Bronchial epithelial cell (primary cell): ENCODE data around the gene GRIK2. TPM values are rescaled to one million over a fixed set of nuclear protein-coding genes. Genes with fewer than 3 reads are reported as not detected.
A peak's percentile ranks its signal among the peaks of the same experiment; 100 is the strongest.

Experiments used
- DNase-seq: peaks from one replicate; pipeline ENCODE4 v3.0.0-alpha.2; 2010; ENCODE audit warnings: low read depth
- FAIRE-seq: peaks from 2 replicates; lab custom pipeline; 2011; peaks lifted over from hg19 to GRCh38; lab: Jason Lieb, UNC
- H3K27me3 ChIP-seq: 2 replicates; pipeline ENCODE4 v1.5.1; 2011; ENCODE audit warnings: low read length; ENCODE audit not compliant: control insufficient read depth, insufficient read depth
- H3K36me3 ChIP-seq: 2 replicates; pipeline ENCODE4 v1.5.1; 2011; ENCODE audit warnings: low read length; ENCODE audit not compliant: control insufficient read depth, insufficient read depth
- H3K4me3 ChIP-seq: 2 replicates; pipeline ENCODE4 v1.5.1; 2011; ENCODE audit warnings: mild to moderate bottlenecking, low read depth, low read length, control low read depth
- CTCF ChIP-seq: IDR thresholded peaks from 2 replicates; pipeline ENCODE4 v1.5.1; 2011; ENCODE audit warnings: mild to moderate bottlenecking, moderate library complexity, low read length, control low read depth, inconsistent platforms; ENCODE audit not compliant: insufficient read depth, severe bottlenecking
- total RNA-seq: library from RNA; depleted of rRNA; stranded (reverse); fragments of >200 nt; gene quantifications from 2 replicates; pipeline ENCODE4 v1.2.1, GENCODE V29; 2014

Gene GRIK2
- total RNA-seq, 1 donor from 2014 or later, result 0.26 TPM

GRCh38 chr6:101558712-101559111 is 165.2 kb downstream of the GRIK2 start:
- no peak for DNase-seq
- Histone ChIP-seq H3K27me3 (no peaks in the 10 kb centered on the region), H3K36me3 (no peaks in the 10 kb centered on the region), H3K4me3 (no peak overlapping the region)
- no peak for TF ChIP-seq CTCF
- no peak for FAIRE-seq

GRCh38 chr6:101572627-101573026 is 179.1 kb downstream of the GRIK2 start:
- H3K4me3 ChIP-seq, result no peak overlapping the region
- DNase-seq, result no peak
- no peaks in the 10 kb centered on the region for H3K36me3 ChIP-seq
- H3K27me3 ChIP-seq, result no peaks in the 10 kb centered on the region
- FAIRE-seq, result no peak
- TF ChIP-seq CTCF, result no peak

GRCh38 chr6:101577091-101577490 is 183.6 kb downstream of the GRIK2 start:
- DNase-seq (no peak), FAIRE-seq (no peak)
- TF ChIP-seq CTCF, result no peak
- Histone ChIP-seq H3K27me3 (no peaks in the 10 kb centered on the region), H3K4me3 (no peak overlapping the region), H3K36me3 (no peaks in the 10 kb centered on the region)

GRCh38 chr6:101578306-101578705 is 184.8 kb downstream of the GRIK2 start:
- no peak for TF ChIP-seq CTCF
- FAIRE-seq (no peak), DNase-seq (no peak)
- Histone ChIP-seq H3K36me3 (no peaks in the 10 kb centered on the region), H3K4me3 (no peak overlapping the region), H3K27me3 (no peaks in the 10 kb centered on the region)

- Histone ChIP-seq H3K36me3 (no peaks in the 10 kb centered on the region), H3K4me3 (no peak overlapping the region), H3K27me3 (no peaks in the 10 kb centered on the region)
- DNase-seq, result no peak
- no peak for FAIRE-seq
- TF ChIP-seq CTCF, result no peak
Observed at GRCh38 chr6:101582792-101583191, 189.3 kb downstream of the GRIK2 start.

- Histone ChIP-seq H3K4me3 (no peak overlapping the region), H3K36me3 (no peaks in the 10 kb centered on the region), H3K27me3 (no peaks in the 10 kb centered on the region)
- no peak for FAIRE-seq
- no peak for TF ChIP-seq CTCF
- DNase-seq, result peak; percentile 75
Observed at GRCh38 chr6:101585501-101585900, 192.0 kb downstream of the GRIK2 start.
